Omental fat pad (tissue), 4 donors: Measurements from ENCODE around the gene KCTD8. TPM values are rescaled to one million over a fixed set of nuclear protein-coding genes. Genes with fewer than 3 reads are reported as not detected.
A peak's percentile ranks its signal among the peaks of the same experiment; 100 is the strongest.

Source experiments
- ATAC-seq: fragments of 150-250 bp; one replicate; pipeline ENCODE4 v1.9.1; 2016; ENCODE audit warnings: mild to moderate bottlenecking, moderate library complexity; ENCODE audit not compliant: low FRiP score
- DNase-seq: peaks from one replicate; pipeline ENCODE4 v3.0.0-alpha.2; 2019; ENCODE audit warnings: low spot score
- CTCF ChIP-seq, 3 donors: fragments of 450-650 bp; IDR thresholded peaks; one replicate each; pipeline ENCODE4 v1.5.1; 2016 to 2017; ENCODE audit warnings: antibody characterized with exemption in 3 of 3, mild to moderate bottlenecking in 3 of 3, moderate library complexity in 2 of 3
- total RNA-seq, 4 donors: library from RNA; depleted of rRNA; stranded (reverse); fragments of >200 nt; gene quantifications; one replicate each; pipeline ENCODE4 v1.1.0, GENCODE V29; 2016

KCTD8 gene
- total RNA-seq, 4 donors from 2014 or later: 1.3 to 14.3 (median 4.8) TPM

- TF ChIP-seq CTCF (IDR thresholded peaks at IDR 0.05): no peak
- DNase-seq (no peak), ATAC-seq (peak; percentile 55)
Observed at GRCh38 chr4:44447563-44448504, 775 bp downstream of the KCTD8 start.

- DNase-seq (no peak), ATAC-seq (peak; percentile 13)
- TF ChIP-seq CTCF (IDR thresholded peaks at IDR 0.05): no peak
Observed at GRCh38 chr4:44446801-44447562, 1.6 kb downstream of the KCTD8 start.

- ATAC-seq (no peak), DNase-seq (no peak)
- TF ChIP-seq CTCF (IDR thresholded peaks at IDR 0.05): no peak
Observed at GRCh38 chr4:44446191-44446590, 2.4 kb downstream of the KCTD8 start.

- no peak for TF ChIP-seq CTCF (IDR thresholded peaks at IDR 0.05)
- ATAC-seq (no peak), DNase-seq (no peak)
Observed at GRCh38 chr4:44438687-44439086, 9.9 kb downstream of the KCTD8 start.

- ATAC-seq (no peak), DNase-seq (no peak)
- TF ChIP-seq CTCF (IDR thresholded peaks at IDR 0.05): no peak
Observed at GRCh38 chr4:44434247-44434646, 14.4 kb downstream of the KCTD8 start.

- ATAC-seq (no peak), DNase-seq (no peak)
- TF ChIP-seq CTCF (IDR thresholded peaks at IDR 0.05): no peak
Observed at GRCh38 chr4:44425614-44426208, 22.9 kb downstream of the KCTD8 start.
